ENCODE data around the gene SMIM23. TPM values are rescaled to one million over a fixed set of nuclear protein-coding genes. Genes with fewer than 3 reads are reported as not detected.

Gene SMIM23
- total RNA-seq, 1 donor from 2014 or later = not detected

GRCh38 chr5:171840066-171840465 lies 54.4 kb downstream of the SMIM23 start:
- ATAC-seq (no peak), DNase-seq (ENCODE audit: missing footprints) (no peak)
- intact Hi-C loops (cut with DNase I) = loop anchor here (5.0 kb wide), 1 partner anchor 88 kb away; no protein-coding TSS in a partner anchor

Other genes with a start within 250 kb of the SMIM23 start
- gene FBXW11, start 220.8 kb downstream of the SMIM23 start, total RNA-seq = 63.0 TPM

Data from Right ventricle myocardium inferior (tissue), 1 donor.